Activated CD8-positive, alpha-beta T cell treated with anti-CD3 and anti-CD28 coated beads, Interleukin-2, amount 10 ng/mL, durations not matched to agents 7 days and 5 days (primary cell): ENCODE data around the gene FILIP1. TPM values are rescaled to one million over a fixed set of nuclear protein-coding genes. Genes with fewer than 3 reads are reported as not detected.
A peak's percentile ranks its signal among the peaks of the same experiment; 100 is the strongest.

ENCODE experiments used
- ATAC-seq: fragments of 150-1000 bp; cut with Tn5 transposase; one replicate; pipeline ENCODE4 v1.10.0; 2021; ENCODE audit warnings: moderate library complexity
- CTCF ChIA-PET: fragments of 350-600 bp; sonication (Branson Sonifier 250); formaldehyde crosslinking; loops from one replicate; lab custom pipeline; 2021; ENCODE audit warnings: antibody characterized with exemption; lab: Charles Lee
- POLR2A ChIA-PET: fragments of 350-600 bp; sonication (Branson Sonifier 250); formaldehyde crosslinking; loops from one replicate; lab custom pipeline; 2021; ENCODE audit warnings: antibody characterized with exemption; lab: Charles Lee
- DNase-seq: peaks from one replicate; pipeline ENCODE4 v3.0.0-alpha.2; 2020
- H3K27ac Mint-ChIP-seq: one replicate; pipeline ENCODE4 v1.8.0; 2021; ENCODE audit warnings: mild to moderate bottlenecking, mixed read lengths
- H3K27me3 Mint-ChIP-seq: one replicate; pipeline ENCODE4 v1.8.0; 2021; ENCODE audit warnings: low read depth, mixed read lengths
- H3K36me3 Mint-ChIP-seq: one replicate; pipeline ENCODE4 v1.8.0; 2021; ENCODE audit warnings: low read depth, mixed read lengths
- H3K4me1 Mint-ChIP-seq: one replicate; pipeline ENCODE4 v1.8.0; 2021; ENCODE audit warnings: low read depth, mixed read lengths
- H3K4me3 Mint-ChIP-seq: one replicate; pipeline ENCODE4 v1.8.0; 2021; ENCODE audit warnings: mild to moderate bottlenecking, mixed read lengths
- H3K9me3 Mint-ChIP-seq: one replicate; pipeline ENCODE4 v1.8.0; 2022; ENCODE audit warnings: mixed read lengths; ENCODE audit not compliant: insufficient read depth
- total RNA-seq, 2 experiments: library from RNA; stranded (reverse); gene quantifications; one replicate each; pipeline ENCODE4 v1.2.3, GENCODE V29; 2021

The FILIP1 gene
- total RNA-seq, 2 experiments from 2014 or later = not detected

DNA sequence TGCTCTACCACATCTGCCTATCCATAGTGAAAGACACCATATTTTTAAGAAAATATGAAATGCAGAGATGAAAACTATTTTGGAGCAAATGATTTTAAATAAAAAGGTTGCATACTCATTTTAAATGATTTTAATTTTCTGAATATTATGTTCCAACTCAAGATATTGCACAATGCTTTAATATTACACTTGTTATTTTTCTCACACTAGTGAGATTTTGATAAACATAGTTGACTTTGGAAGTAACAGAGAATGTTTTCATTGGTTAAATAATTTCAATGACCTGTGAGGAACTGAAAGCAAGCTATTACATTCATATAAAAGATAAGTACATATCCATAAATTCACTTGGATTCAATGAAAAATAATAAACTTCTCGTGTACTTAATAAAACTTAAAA is 201.9 kb downstream of the FILIP1 start:
- Mint-ChIP-seq H3K4me3 (no peak overlapping the region), H3K4me1 (peaks cover 18% of the 10 kb centered on the region), H3K9me3 (no peaks in the 10 kb centered on the region), H3K36me3 (peaks cover 9% of the 10 kb centered on the region), H3K27me3 (no peaks in the 10 kb centered on the region), H3K27ac (no peak overlapping the region)
- CTCF ChIA-PET = interaction anchor here (1.1 kb wide), 1 partner anchor 14 kb away, joined by 3 read pairs; no protein-coding TSS in a partner anchor
- POLR2A ChIA-PET = no interaction called here
- DNase-seq = no peak
- ATAC-seq = no peak

DNA sequence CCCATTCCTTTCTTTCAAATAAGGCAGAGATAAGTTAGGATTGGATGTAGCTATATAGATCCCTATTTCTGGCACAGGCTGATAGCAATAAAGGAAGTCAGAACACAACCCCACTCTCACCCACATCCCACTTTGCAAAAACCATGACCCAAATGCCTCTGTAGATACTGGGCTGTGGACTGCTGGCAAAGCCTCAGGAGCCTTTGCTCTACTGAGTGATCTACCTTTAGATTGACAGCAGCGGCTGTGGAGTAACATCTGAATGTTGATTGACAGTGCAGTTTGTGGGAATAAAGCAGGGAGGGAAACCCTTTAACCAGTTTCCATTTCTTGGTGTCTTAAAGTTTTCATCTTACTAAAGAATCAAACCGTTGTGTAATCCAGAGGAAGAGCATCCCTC is 202.3 kb downstream of the FILIP1 start:
- CTCF ChIA-PET = interaction anchor here (1.1 kb wide), 1 partner anchor 13 kb away, joined by 3 read pairs; no protein-coding TSS in a partner anchor
- Mint-ChIP-seq H3K9me3 (no peaks in the 10 kb centered on the region), H3K4me3 (no peak overlapping the region), H3K36me3 (peaks cover 9% of the 10 kb centered on the region), H3K27ac (no peak overlapping the region), H3K4me1 (peaks cover 22% of the 10 kb centered on the region), H3K27me3 (no peaks in the 10 kb centered on the region)
- ATAC-seq (no peak), DNase-seq (no peak)
- POLR2A ChIA-PET = no interaction called here

DNA sequence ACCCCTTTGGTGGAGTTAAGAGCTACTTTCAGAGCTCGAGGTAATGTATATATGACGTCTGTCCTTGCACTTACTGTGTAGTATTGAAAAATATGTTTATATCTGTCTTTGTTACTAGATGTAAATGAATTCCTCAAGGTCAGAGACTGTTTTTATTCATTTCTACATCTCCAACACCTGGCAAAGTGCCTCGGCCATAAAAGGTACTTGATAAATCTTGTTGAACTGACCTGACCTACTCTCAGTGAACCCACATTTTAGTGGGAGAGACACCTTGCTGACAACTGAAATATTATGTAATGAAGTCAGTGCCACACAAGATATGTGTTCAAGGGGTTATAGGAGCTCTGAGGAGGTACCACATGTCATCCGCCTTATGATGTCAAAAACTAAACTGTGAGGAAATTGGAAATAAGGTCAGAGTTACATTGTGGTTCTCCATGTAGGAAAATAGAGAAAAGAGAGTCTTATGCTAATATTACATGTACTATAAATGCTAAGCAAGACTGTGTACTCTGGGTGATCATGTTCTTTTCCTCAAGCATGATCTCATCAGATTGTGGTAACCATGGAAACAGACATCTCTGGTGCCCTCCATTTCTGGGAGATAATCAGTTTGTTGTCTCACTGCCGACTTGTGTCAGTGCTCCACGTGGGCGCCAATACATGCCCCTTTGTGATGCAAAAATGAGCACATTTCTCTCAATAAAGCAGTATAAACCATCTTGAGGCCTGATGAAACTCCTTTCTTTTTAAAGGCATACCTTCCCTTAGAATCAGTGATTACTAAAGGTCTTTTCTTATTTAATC is 203.3 kb downstream of the FILIP1 start:
- POLR2A ChIA-PET = no interaction called here
- Mint-ChIP-seq H3K4me3 (no peak overlapping the region), H3K9me3 (no peaks in the 10 kb centered on the region), H3K36me3 (peaks cover 10% of the 10 kb centered on the region), H3K4me1 (peaks cover 27% of the 10 kb centered on the region), H3K27me3 (no peaks in the 10 kb centered on the region), H3K27ac (no peak overlapping the region)
- DNase-seq (no peak), ATAC-seq (no peak)
- CTCF ChIA-PET = interaction anchor here (0.6 kb wide), 1 partner anchor 47 kb away, joined by 3 read pairs; the partner anchor contains the start of gene COX7A2

DNA sequence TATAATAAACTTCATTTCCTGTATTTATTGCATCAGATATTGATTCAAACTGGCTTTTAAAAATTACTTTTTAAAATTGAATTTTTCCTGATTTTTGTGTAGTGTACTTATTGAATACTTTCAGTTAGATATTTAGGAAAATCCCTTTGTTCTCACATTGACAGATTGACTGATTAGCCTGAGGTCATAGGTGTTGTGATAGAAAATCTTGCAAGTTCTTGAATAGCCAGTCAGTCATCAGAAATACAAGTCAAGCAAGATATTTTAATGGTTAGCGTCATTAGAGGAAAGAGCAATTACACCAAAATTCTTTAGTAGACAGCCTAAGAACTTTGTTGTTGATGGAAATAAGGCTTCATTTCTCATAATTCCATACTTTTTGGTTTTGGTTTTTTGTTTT is 205.6 kb downstream of the FILIP1 start:
- Mint-ChIP-seq H3K27me3 (no peaks in the 10 kb centered on the region), H3K9me3 (no peaks in the 10 kb centered on the region), H3K4me3 (no peak overlapping the region), H3K4me1 (peaks cover 27% of the 10 kb centered on the region), H3K36me3 (peaks cover 10% of the 10 kb centered on the region), H3K27ac (no peak overlapping the region)
- POLR2A ChIA-PET = no interaction called here
- CTCF ChIA-PET = interaction anchor here (1.8 kb wide), 1 partner anchor 20 kb away, joined by 4 read pairs; no protein-coding TSS in a partner anchor
- DNase-seq (no peak), ATAC-seq (no peak)

DNA sequence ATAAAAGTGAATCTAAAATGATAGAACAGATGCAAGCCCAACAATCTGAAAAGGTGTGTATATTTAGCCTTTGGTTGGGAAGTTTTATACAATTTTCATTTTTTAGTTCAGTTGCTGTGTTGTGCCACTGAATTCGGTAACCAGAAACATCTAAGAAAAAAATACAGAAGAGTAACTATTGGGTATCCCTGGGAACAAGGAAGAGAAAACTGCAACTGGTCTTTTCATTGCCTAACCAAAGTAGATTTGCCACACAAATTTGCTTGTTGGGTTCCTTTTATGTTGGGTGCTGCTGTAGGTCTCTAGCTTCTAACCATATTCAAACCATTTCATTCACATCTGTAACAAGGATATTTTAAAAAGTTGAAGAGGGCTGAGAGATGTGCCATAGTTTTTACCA is 206.2 kb downstream of the FILIP1 start:
- ChIA-PET POLR2A (no interaction called here), CTCF (interaction anchor here (1.8 kb wide), 1 partner anchor 19 kb away, joined by 4 read pairs; no protein-coding TSS in a partner anchor)
- no peak overlapping the region for H3K27ac Mint-ChIP-seq
- no peak for DNase-seq
- peaks cover 31% of the 10 kb centered on the region for H3K4me1 Mint-ChIP-seq
- ATAC-seq = no peak
- no peaks in the 10 kb centered on the region for H3K9me3 Mint-ChIP-seq
- H3K27me3 Mint-ChIP-seq = no peaks in the 10 kb centered on the region
- H3K4me3 Mint-ChIP-seq = peak overlapping the region; percentile 5
- H3K36me3 Mint-ChIP-seq = peaks cover 10% of the 10 kb centered on the region

DNA sequence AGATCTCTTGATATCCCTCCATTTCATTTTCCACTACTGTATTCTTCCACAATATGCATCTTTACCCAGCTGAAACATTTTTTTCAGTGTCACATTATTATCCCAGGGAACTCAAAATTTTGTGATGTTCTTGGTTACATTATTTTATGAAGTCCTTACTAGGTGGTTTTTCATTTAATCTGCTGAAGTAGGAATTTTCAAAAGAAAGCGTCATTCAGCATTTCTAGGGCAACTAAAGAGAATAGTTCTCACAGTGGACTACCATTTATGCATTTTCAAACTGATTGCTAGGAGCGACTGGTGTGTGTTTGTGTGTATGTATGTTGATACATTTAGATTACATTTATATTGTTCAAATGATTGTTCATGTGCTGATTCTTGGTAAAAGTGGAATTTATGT is 206.6 kb downstream of the FILIP1 start:
- no peak for DNase-seq
- POLR2A ChIA-PET = interaction anchor here (0.6 kb wide), 1 partner anchor 19 kb away, joined by 3 read pairs; no protein-coding TSS in a partner anchor
- H3K27ac Mint-ChIP-seq = no peak overlapping the region
- H3K27me3 Mint-ChIP-seq = no peaks in the 10 kb centered on the region
- no peaks in the 10 kb centered on the region for H3K9me3 Mint-ChIP-seq
- no peak overlapping the region for H3K4me3 Mint-ChIP-seq
- H3K36me3 Mint-ChIP-seq = peaks cover 10% of the 10 kb centered on the region
- no peak for ATAC-seq
- H3K4me1 Mint-ChIP-seq = peaks cover 34% of the 10 kb centered on the region
- CTCF ChIA-PET = no interaction called here

DNA sequence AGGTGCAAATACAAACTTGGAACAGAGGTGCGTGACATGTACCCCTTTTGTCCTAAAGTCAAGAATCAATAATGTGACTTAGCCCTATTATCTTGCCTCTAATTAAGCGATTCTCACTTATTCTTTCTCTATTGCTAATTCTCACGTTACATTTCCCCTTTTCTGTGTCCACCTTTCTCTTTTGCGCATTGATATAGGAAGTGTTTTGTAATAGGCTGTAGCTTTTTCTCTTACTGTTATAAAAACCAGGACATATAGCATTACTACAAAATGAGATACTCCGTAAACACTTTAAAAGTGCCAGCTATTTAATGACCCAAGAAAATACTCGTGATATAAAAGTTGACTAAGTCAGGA is 208.3 kb downstream of the FILIP1 start:
- ChIA-PET CTCF (interaction anchor here (0.6 to 11.5 kb wide), 4 partner anchors 12 to 76 kb away, joined by 3 to 101 read pairs (median 6); no protein-coding TSS in a partner anchor), POLR2A (interaction anchor here (0.6 to 3.3 kb wide), 7 partner anchors 14 to 1631 kb away, joined by 3 to 50 read pairs (median 4); partner anchors contain the start of genes COX7A2 and SENP6)

DNA sequence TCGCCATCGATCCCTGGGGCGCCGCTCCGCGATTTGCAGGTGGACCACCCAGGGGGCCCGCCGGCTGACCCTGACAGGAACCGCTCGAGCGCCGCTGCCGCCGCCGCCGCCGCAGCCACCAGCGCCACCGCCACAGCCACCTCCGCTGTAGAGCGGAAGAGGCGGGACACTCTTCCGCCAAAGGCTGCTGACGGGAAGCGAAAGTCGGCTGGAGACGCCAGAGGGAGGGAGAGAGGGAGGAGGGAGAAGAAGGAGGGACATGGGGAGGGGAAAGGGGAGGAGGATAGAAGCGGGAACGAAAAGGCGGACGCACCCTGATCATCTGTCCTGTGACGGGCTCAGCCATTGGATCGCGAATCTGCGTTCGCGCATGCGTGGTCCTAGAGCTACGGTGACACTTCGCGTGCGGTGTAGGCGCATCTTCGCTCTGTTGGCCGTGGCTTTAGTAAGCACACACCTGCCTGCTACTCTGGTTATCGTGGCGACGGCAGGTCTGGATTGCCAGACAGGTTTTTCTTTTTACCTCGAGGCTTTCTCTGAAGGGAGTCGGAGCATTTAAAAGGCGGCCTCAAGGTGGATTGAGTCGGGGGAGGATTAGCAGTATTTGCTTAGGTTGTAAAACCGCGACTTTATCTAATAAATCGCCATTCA is 208.8 kb downstream of the FILIP1 start, which contains the start of gene TMEM30A:
Gene TMEM30A, minus strand, starts transcription at position 161 of the 651 bp plus-strand sequence. Its CDS starts 154 bp downstream, at position 7.
- Mint-ChIP-seq H3K27me3 (no peaks in the 10 kb centered on the region), H3K36me3 (peaks cover 12% of the 10 kb centered on the region), H3K4me3 (no peak within 1 kb of the TSS), H3K4me1 (peaks cover 44% of the 10 kb centered on the region), H3K27ac (no peak within 1 kb of the TSS), H3K9me3 (no peaks in the 10 kb centered on the region)
- DNase-seq = peak; percentile 98
- ChIA-PET CTCF (interaction anchor here (0.6 to 11.5 kb wide), 7 partner anchors 12 to 262 kb away, joined by 3 to 101 read pairs (median 5); no protein-coding TSS in a partner anchor), POLR2A (interaction anchor here (0.6 to 3.3 kb wide), 7 partner anchors 14 to 317 kb away, joined by 3 to 50 read pairs (median 4); partner anchors contain the start of genes COX7A2 and SENP6)
- ATAC-seq = peak; percentile 95

More for the DNA sequence above, 208.3 kb downstream of the FILIP1 start:
- ATAC-seq (no peak), DNase-seq (no peak)
- Mint-ChIP-seq H3K9me3 (no peaks in the 10 kb centered on the region), H3K4me1 (peaks cover 39% of the 10 kb centered on the region), H3K36me3 (peaks cover 8% of the 10 kb centered on the region), H3K27me3 (no peaks in the 10 kb centered on the region), H3K4me3 (no peak overlapping the region), H3K27ac (no peak overlapping the region)

DNA sequence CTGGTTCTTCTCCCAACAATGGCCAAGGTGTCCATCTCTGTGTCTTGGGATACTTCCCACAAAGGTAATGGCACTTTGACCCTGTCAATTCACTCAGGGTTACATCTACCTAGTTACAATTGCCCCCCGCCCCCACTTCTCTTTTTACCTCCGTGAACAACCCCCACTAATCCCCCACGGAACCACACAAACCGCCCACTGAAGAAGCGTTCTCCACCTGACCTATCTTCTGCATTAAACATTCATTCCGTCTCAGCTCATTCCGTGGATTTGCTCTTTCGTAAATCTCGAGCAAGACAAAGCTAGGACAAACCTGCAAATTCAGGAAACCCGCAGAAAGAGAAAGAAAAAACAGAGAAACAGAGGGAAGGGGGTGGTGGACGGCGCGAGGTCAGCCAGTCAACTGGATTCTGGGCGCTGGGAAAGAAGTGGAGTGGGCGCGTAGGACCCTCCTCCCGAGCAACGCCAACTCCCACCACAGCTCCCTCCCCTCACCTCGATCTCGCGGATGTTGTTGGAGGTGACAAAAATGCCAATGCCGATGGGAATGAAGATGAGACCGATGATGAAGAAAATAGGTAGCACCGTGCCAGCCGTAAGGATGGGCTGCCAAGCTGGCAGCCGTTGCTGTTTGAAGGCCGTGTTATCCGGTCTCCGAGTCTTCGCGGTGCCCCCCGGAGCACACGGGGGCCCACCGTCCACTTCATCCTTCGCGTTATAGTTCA is 209.5 kb downstream of the FILIP1 start:
- ChIA-PET POLR2A (interaction anchor here (0.6 to 3.3 kb wide), 7 partner anchors 13 to 318 kb away, joined by 3 to 50 read pairs (median 4); partner anchors contain the start of genes COX7A2 and SENP6), CTCF (interaction anchor here (0.7 to 11.5 kb wide), 5 partner anchors 13 to 263 kb away, joined by 4 to 101 read pairs (median 6); no protein-coding TSS in a partner anchor)
- H3K36me3 Mint-ChIP-seq = peaks cover 12% of the 10 kb centered on the region

DNA sequence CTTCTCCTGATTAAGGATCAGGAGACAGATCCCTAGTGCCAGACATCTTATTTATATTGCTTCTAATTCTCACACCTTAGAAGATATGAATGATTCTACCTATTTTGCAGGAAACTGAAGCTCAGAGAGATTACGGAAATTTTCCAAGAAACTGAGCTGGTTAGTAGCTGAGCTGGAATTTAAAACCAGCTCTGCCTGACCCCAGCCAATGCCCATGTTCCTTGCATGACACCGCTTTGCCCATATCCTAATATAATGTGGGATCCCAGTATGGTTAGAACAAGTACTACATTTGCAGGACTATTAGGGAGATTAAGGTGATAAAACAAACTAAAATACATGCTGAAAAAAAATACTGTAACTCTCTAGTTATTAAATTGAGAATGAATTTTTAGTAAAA is 210.9 kb downstream of the FILIP1 start:
- no peak for DNase-seq
- ChIA-PET POLR2A (no interaction called here), CTCF (interaction anchor here (11.5 kb wide), 1 partner anchor 14 kb away, joined by 101 read pairs; no protein-coding TSS in a partner anchor)
- H3K27me3 Mint-ChIP-seq = no peaks in the 10 kb centered on the region
- peaks cover 18% of the 10 kb centered on the region for H3K36me3 Mint-ChIP-seq
- no peak for ATAC-seq
- no peak overlapping the region for H3K27ac Mint-ChIP-seq
- no peak overlapping the region for H3K4me3 Mint-ChIP-seq
- H3K9me3 Mint-ChIP-seq = no peaks in the 10 kb centered on the region
- peaks cover 50% of the 10 kb centered on the region for H3K4me1 Mint-ChIP-seq

More for the DNA sequence above, 209.5 kb downstream of the FILIP1 start:
- Mint-ChIP-seq H3K4me1 (peaks cover 49% of the 10 kb centered on the region), H3K4me3 (no peak overlapping the region), H3K9me3 (no peaks in the 10 kb centered on the region), H3K27ac (no peak overlapping the region), H3K27me3 (no peaks in the 10 kb centered on the region)
- ATAC-seq = peak; percentile 7
- DNase-seq = peak; percentile 37

DNA sequence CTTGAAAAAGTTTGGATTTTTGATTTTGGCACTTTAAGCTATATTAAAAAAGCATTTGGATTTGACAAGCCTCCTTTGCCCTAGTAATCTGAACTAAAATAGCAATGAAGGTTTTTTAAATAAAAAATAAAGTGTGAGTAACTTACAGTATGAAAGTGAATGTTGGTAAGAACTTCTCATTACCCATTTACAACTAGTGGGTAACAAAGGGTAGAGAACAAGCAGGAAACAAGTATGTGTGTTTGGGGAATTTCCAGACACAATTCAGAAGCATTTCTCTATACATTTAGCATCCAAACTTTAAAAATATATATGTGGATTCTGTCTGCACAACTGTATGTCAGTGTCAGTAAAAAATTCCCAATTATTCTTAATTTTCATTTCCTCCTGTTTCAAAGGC is 211.9 kb downstream of the FILIP1 start:
- no peak overlapping the region for H3K27ac Mint-ChIP-seq

More for the DNA sequence above, 211.9 kb downstream of the FILIP1 start:
- H3K9me3 Mint-ChIP-seq = no peaks in the 10 kb centered on the region
- H3K36me3 Mint-ChIP-seq = peaks cover 18% of the 10 kb centered on the region
- DNase-seq (no peak), ATAC-seq (no peak)
- CTCF ChIA-PET = interaction anchor here (11.5 kb wide), 1 partner anchor 13 kb away, joined by 101 read pairs; no protein-coding TSS in a partner anchor
- H3K4me3 Mint-ChIP-seq = peak overlapping the region; percentile 55
- POLR2A ChIA-PET = interaction anchor here (0.9 kb wide), 1 partner anchor 39 kb away, joined by 3 read pairs; no protein-coding TSS in a partner anchor
- H3K4me1 Mint-ChIP-seq = peaks cover 43% of the 10 kb centered on the region
- no peaks in the 10 kb centered on the region for H3K27me3 Mint-ChIP-seq
